Liver (tissue), 9 donors: ENCODE results near the gene TMA16. TPM values are rescaled to one million over a fixed set of nuclear protein-coding genes. Genes with fewer than 3 reads are reported as not detected.

ENCODE experiments used
- DNase-seq: peaks from one replicate; pipeline ENCODE4 v3.0.0-alpha.2; 2017; ENCODE audit warnings: low spot score
- H3K27ac ChIP-seq, 2 donors: one replicate each; pipeline ENCODE4 v1.7.0; 2013; ENCODE audit warnings: inconsistent platforms in 2 of 2, low read length in 2 of 2, control low read depth in 1 of 2, low read depth in 1 of 2, mild to moderate bottlenecking in 1 of 2
- H3K27me3 ChIP-seq, 4 donors: one replicate each; pipeline versions ENCODE4 v1.6.1 to v1.7.0; 2013; ENCODE audit warnings: low read length in 3 of 4, inconsistent platforms in 1 of 4, mild to moderate bottlenecking in 1 of 4, moderate library complexity in 1 of 4; ENCODE audit not compliant: control insufficient read depth in 4 of 4, insufficient read depth in 4 of 4
- H3K36me3 ChIP-seq, 4 donors: one replicate each; pipeline versions ENCODE4 v1.6.1 to v1.7.0; 2013; ENCODE audit warnings: low read length in 3 of 4, mild to moderate bottlenecking in 3 of 4, low read depth in 1 of 4, moderate library complexity in 1 of 4; ENCODE audit not compliant: control insufficient read depth in 4 of 4, insufficient read depth in 3 of 4
- H3K4me1 ChIP-seq, 4 donors: one replicate each; pipeline versions ENCODE4 v1.6.1 to v1.7.0; 2013; ENCODE audit warnings: low read length in 3 of 4, mild to moderate bottlenecking in 3 of 4, moderate library complexity in 1 of 4; ENCODE audit not compliant: control insufficient read depth in 4 of 4, insufficient read depth in 4 of 4
- H3K4me3 ChIP-seq, 3 donors: one replicate each; pipeline versions ENCODE4 v1.6.1 to v1.7.0; 2013; ENCODE audit warnings: low read length in 3 of 3, control low read depth in 1 of 3, low read depth in 1 of 3, mild to moderate bottlenecking in 1 of 3
- H3K9ac ChIP-seq, 2 donors: one replicate each; pipeline ENCODE4 v1.7.0; 2013; ENCODE audit warnings: low read length in 2 of 2, mild to moderate bottlenecking in 2 of 2, moderate library complexity in 2 of 2, control low read depth in 1 of 2, low read depth in 1 of 2
- H3K9me3 ChIP-seq, 4 donors: one replicate each; pipeline versions ENCODE4 v1.6.1 to v1.7.0; 2013; ENCODE audit warnings: low read length in 3 of 4; ENCODE audit not compliant: control insufficient read depth in 4 of 4
- ATF3 ChIP-seq: IDR thresholded peaks from 2 replicates; pipeline ENCODE4 v1.6.1; 2016; ENCODE audit warnings: antibody characterized with exemption
- FOXA1 ChIP-seq: IDR thresholded peaks from 2 replicates; pipeline ENCODE4 v1.6.1; 2016; ENCODE audit warnings: antibody characterized with exemption
- FOXA2 ChIP-seq: IDR thresholded peaks from 2 replicates; pipeline ENCODE4 v1.6.1; 2016; ENCODE audit warnings: antibody characterized with exemption
- GABPA ChIP-seq, 2 donors: IDR thresholded peaks in 1 of 2; conservative IDR thresholded peaks in 1 of 2; 2 replicates each; pipeline ENCODE4 v1.6.1; 2016; ENCODE audit warnings: antibody characterized with exemption in 2 of 2, mild to moderate bottlenecking in 1 of 2, moderate library complexity in 1 of 2
- HNF4G ChIP-seq: IDR thresholded peaks from 2 replicates; pipeline ENCODE4 v1.6.1; 2016; ENCODE audit warnings: antibody characterized with exemption
- JUND ChIP-seq, 2 donors: IDR thresholded peaks; 2 replicates each; pipeline ENCODE4 v1.6.1; 2016; ENCODE audit warnings: antibody characterized with exemption in 2 of 2
- NR2F2 ChIP-seq: IDR thresholded peaks from 2 replicates; pipeline ENCODE4 v1.6.1; 2016; ENCODE audit warnings: antibody characterized with exemption
- RAD21 ChIP-seq, 2 donors: IDR thresholded peaks; 2 replicates each; pipeline ENCODE4 v1.6.1; 2016; ENCODE audit warnings: antibody characterized with exemption in 2 of 2, mild to moderate bottlenecking in 2 of 2
- REST ChIP-seq: IDR thresholded peaks from 2 replicates; pipeline ENCODE4 v1.6.1; 2016; ENCODE audit warnings: antibody characterized with exemption, mild to moderate bottlenecking
- SP1 ChIP-seq: IDR thresholded peaks from 2 replicates; pipeline ENCODE4 v1.6.1; 2018; ENCODE audit warnings: antibody characterized with exemption, mild to moderate bottlenecking
- TAF1 ChIP-seq: conservative IDR thresholded peaks from 2 replicates; pipeline ENCODE4 v1.6.1; 2016; ENCODE audit warnings: antibody characterized with exemption, mild to moderate bottlenecking
- YY1 ChIP-seq: IDR thresholded peaks from 2 replicates; pipeline ENCODE4 v1.6.1; 2016; ENCODE audit warnings: antibody characterized with exemption, mild to moderate bottlenecking
- WGBS: extraction: QIAGEN DNeasy Blood & Tissue Kit; methylation state at CpG from one replicate; pipeline ENCODE4 v1.1.7; 2013; 5-methylcytosine and 5-hydroxymethylcytosine counted together
- polyA plus RNA-seq, 2 donors: library from polyadenylated mRNA; stranded (reverse) in 1 of 2; unstranded in 1 of 2; fragments of 200-250 nt in 1 of 2; fragments of >200 nt in 1 of 2; fragmentation: Nextera tagmentation in 1 of 2; extraction: Ambion mirVana in 1 of 2; gene quantifications; one replicate each; pipeline versions ENCODE4 v1.2.1 to v1.2.3, GENCODE V29; 2013 to 2015
- total RNA-seq, 2 donors: library from RNA; depleted of rRNA; stranded (reverse); fragments of >200 nt; gene quantifications; one replicate each; pipeline ENCODE4 v1.2.3, GENCODE V29; 2014
- TF ChIP-seq, protein P1 (sequence below): IDR thresholded peaks from 2 replicates; pipeline ENCODE4 v1.6.1; 2016; ENCODE audit warnings: antibody characterized with exemption
- TF ChIP-seq, protein P2 (sequence below): IDR thresholded peaks from 2 replicates; pipeline ENCODE4 v1.6.1; 2016; ENCODE audit warnings: antibody characterized with exemption
- TF ChIP-seq, protein P3 (sequence below): fragments of 150-350 bp; IDR thresholded peaks from 2 replicates; pipeline ENCODE4 v1.5.1; 2017; ENCODE audit warnings: improper control_type of control experiment, low read depth, low read length; ENCODE audit not compliant: missing input control
- donor health status: healthy.
- donor health status: healthy.
- donor health status: healthy.
- donor health status: healthy.
- donor health status: healthy.

The TMA16 gene
- total and polyA plus RNA-seq, 4 donors, result 7.5 to 11.1 (median 9.6) TPM

DNA sequence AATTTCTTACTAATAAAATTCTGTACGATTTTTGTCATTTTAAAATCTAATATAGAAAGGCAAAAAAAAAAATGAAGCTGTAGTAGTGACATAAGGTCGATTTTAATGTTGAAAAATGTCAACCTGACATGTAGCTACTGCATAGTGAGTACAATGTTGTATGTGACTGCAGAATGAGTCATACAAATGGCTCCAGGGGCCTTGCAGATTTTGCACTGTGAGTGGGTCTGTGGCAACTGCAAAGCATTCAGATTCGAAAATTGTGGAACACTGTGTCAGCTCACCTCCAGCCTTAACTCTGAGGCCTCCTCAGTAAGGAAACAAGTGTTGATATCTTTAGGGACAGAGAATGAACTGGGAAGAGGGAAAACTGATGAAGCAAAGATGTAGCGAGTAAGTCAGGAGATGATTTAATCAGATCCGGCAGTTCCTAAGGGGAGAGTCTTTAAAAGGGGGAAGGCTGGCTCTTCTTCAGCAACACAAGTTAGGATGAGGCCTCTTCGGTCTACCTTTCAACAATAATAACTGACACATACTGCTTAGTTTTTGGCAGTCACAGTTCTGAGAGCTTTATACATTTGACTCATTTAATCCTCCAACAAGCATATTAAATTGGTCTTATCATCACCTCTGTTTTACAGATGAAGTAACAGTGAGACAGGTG, 45.8 kb upstream of the TMA16 start:
- Histone ChIP-seq H3K27me3 (no peaks in the 10 kb centered on the region), H3K27ac (no peak overlapping the region), H3K36me3 (no peaks in the 10 kb centered on the region), H3K9ac (no peak overlapping the region), H3K9me3 (no peaks in the 10 kb centered on the region), H3K4me1 (no peaks in the 10 kb centered on the region), H3K4me3 (no peak overlapping the region)
- no peak for DNase-seq
- TF ChIP-seq ATF3 (no peak), YY1 (no peak), REST (no peak), FOXA1 (no peak), SP1 (no peak), GABPA (IDR thresholded peaks at IDR 0.05 in 1 of 2, conservative IDR thresholded peaks at IDR 0.05 in 1 of 2) (no peak), FOXA2 (no peak), NR2F2 (no peak), HNF4G (no peak)
- TF ChIP-seq, protein P1, sequence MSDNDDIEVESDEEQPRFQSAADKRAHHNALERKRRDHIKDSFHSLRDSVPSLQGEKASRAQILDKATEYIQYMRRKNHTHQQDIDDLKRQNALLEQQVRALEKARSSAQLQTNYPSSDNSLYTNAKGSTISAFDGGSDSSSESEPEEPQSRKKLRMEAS, result no peak
- TF ChIP-seq, protein P2, sequence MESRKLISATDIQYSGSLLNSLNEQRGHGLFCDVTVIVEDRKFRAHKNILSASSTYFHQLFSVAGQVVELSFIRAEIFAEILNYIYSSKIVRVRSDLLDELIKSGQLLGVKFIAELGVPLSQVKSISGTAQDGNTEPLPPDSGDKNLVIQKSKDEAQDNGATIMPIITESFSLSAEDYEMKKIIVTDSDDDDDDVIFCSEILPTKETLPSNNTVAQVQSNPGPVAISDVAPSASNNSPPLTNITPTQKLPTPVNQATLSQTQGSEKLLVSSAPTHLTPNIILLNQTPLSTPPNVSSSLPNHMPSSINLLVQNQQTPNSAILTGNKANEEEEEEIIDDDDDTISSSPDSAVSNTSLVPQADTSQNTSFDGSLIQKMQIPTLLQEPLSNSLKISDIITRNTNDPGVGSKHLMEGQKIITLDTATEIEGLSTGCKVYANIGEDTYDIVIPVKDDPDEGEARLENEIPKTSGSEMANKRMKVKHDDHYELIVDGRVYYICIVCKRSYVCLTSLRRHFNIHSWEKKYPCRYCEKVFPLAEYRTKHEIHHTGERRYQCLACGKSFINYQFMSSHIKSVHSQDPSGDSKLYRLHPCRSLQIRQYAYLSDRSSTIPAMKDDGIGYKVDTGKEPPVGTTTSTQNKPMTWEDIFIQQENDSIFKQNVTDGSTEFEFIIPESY, result no peak
- 69% methylated on average over 6 of the region's 6 CpGs for WGBS

DNA sequence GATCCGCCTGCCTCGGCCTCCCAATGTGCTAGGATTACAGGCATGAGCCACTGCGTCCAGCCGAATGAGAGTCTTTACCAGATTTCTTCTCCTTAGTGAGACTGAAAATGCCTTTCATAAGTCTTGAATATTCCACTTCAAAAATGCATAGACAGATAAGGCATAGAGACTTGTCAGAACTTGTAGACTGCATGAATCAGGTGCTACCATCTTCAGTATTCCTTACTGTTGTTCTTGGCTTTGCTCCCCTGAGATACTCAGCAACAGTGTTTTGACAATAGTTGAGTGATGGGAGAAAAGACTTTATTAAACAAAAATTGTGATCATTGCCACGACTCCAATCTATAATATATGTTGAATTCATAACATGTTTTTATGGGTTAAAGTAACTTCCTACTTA, 31.9 kb upstream of the TMA16 start:
- 87% methylated on average over 5 of the region's 5 CpGs for WGBS

More for the DNA sequence above, 31.9 kb upstream of the TMA16 start:
- no peaks in the 10 kb centered on the region for H3K27me3 ChIP-seq
- H3K27ac ChIP-seq, result no peak overlapping the region
- no peak overlapping the region for H3K4me3 ChIP-seq
- H3K9ac ChIP-seq, result no peak overlapping the region
- DNase-seq, result no peak
- TF ChIP-seq REST (no peak), YY1 (no peak), NR2F2 (no peak), RAD21 (IDR thresholded peaks at IDR 0.05) (no peak), GABPA (IDR thresholded peaks at IDR 0.05 in 1 of 2, conservative IDR thresholded peaks at IDR 0.05 in 1 of 2) (no peak), HNF4G (no peak), JUND (IDR thresholded peaks at IDR 0.05) (no peak), TAF1 (no peak), FOXA1 (no peak), FOXA2 (no peak)
- TF ChIP-seq, protein P3, sequence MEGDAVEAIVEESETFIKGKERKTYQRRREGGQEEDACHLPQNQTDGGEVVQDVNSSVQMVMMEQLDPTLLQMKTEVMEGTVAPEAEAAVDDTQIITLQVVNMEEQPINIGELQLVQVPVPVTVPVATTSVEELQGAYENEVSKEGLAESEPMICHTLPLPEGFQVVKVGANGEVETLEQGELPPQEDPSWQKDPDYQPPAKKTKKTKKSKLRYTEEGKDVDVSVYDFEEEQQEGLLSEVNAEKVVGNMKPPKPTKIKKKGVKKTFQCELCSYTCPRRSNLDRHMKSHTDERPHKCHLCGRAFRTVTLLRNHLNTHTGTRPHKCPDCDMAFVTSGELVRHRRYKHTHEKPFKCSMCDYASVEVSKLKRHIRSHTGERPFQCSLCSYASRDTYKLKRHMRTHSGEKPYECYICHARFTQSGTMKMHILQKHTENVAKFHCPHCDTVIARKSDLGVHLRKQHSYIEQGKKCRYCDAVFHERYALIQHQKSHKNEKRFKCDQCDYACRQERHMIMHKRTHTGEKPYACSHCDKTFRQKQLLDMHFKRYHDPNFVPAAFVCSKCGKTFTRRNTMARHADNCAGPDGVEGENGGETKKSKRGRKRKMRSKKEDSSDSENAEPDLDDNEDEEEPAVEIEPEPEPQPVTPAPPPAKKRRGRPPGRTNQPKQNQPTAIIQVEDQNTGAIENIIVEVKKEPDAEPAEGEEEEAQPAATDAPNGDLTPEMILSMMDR, result no peak
- no peaks in the 10 kb centered on the region for H3K9me3 ChIP-seq
- H3K36me3 ChIP-seq, result no peaks in the 10 kb centered on the region
- H3K4me1 ChIP-seq, result no peaks in the 10 kb centered on the region
